GM12878 (cell line): ENCODE results near the gene SNAP23. TPM values are rescaled to one million over a fixed set of nuclear protein-coding genes. Genes with fewer than 3 reads are reported as not detected.

Experiments used
- ATAC-seq: fragments of 200-7000 bp; cut with Tn5 transposase; 3 replicates; pipeline ENCODE4 v1.9.1; 2020; ENCODE audit warnings: mild to moderate bottlenecking, moderate library complexity
- Bru-seq: library from RNA; stranded (reverse); fragments of 400-500 nt; gene quantifications from one replicate; lab custom pipeline; 2021; lab: Mats Ljungman, UMichigan
- BruChase-seq, 2 experiments: library from RNA; stranded (reverse); fragments of 400-500 nt; gene quantifications; one replicate each; lab custom pipeline; 2021; lab: Mats Ljungman, UMichigan
- BruUV-seq: library from RNA; stranded (reverse); fragments of 400-500 nt; replicated peaks from 2 replicates; lab custom pipeline; 2021; lab: Mats Ljungman, UMichigan
- CTCF ChIA-PET: fragments of 300-600 bp; sonication (Branson Sonifier 250); formaldehyde crosslinking; extraction: SDS; loops from one replicate; lab custom pipeline; 2021; ENCODE audit warnings: inconsistent platforms; lab: Yijun Ruan, JAX
- POLR2A ChIA-PET: fragments of 350-600 bp; formaldehyde crosslinking; extraction: SDS; loops from one replicate; lab custom pipeline; 2021; ENCODE audit warnings: inconsistent platforms; lab: Charles Lee
- RAD21 ChIA-PET: fragments of 300-600 bp; sonication (Branson Sonifier 250); formaldehyde crosslinking; loops from one replicate; lab custom pipeline; 2023; ENCODE audit warnings: antibody characterized with exemption; ENCODE audit not compliant: unreplicated experiment; lab: Charles Lee
- SMC1A ChIA-PET: fragments of 300-600 bp; sonication (Branson Sonifier 250); formaldehyde crosslinking; loops from one replicate; lab custom pipeline; 2023; ENCODE audit not compliant: unreplicated experiment, uncharacterized antibody; lab: Charles Lee
- DNase-seq: peaks from one replicate; pipeline ENCODE4 v3.0.0-alpha.2; 2011; ENCODE audit warnings: low read depth, low spot score
- FAIRE-seq: peaks from 3 replicates; lab custom pipeline; 2011; peaks lifted over from hg19 to GRCh38; lab: Jason Lieb, UNC
- H2AFZ ChIP-seq: 2 replicates; pipeline ENCODE4 v1.6.0; 2011; ENCODE audit warnings: low read depth, low read length, control low read depth; ENCODE audit not compliant: control insufficient read depth
- H3K27ac ChIP-seq: 2 replicates; pipeline ENCODE4 v1.5.1; 2011; ENCODE audit warnings: control low read depth; ENCODE audit not compliant: control insufficient read depth, insufficient read depth
- H3K27me3 ChIP-seq, 2 experiments: replicated peaks in 1 of 2; 2 replicates each; pipeline versions ENCODE4 v1.6.0 to v1.6.1; 2011; ENCODE audit warnings: low read length in 1 of 2; ENCODE audit not compliant: control insufficient read depth in 2 of 2, insufficient read depth in 2 of 2
- H3K36me3 ChIP-seq, 2 experiments: 2 replicates each; pipeline ENCODE4 v1.5.1; 2011; ENCODE audit warnings: low read length in 1 of 2; ENCODE audit not compliant: control insufficient read depth in 2 of 2, insufficient read depth in 2 of 2
- H3K4me1 ChIP-seq: 2 replicates; pipeline ENCODE4 v1.6.1; 2011; ENCODE audit warnings: mild to moderate bottlenecking, low read length, moderate library complexity, mixed read lengths; ENCODE audit not compliant: control insufficient read depth, insufficient read depth
- H3K4me2 ChIP-seq: 2 replicates; pipeline ENCODE4 v1.6.0; 2011; ENCODE audit warnings: control low read depth; ENCODE audit not compliant: control insufficient read depth, insufficient read depth
- H3K4me3 ChIP-seq: fragments of 200-600 bp; sonication (generic); 2 replicates; pipeline ENCODE4 v1.5.1; 2016
- H3K79me2 ChIP-seq: 2 replicates; pipeline ENCODE4 v1.6.0; 2011; ENCODE audit warnings: low read length; ENCODE audit not compliant: control insufficient read depth, insufficient read depth
- H3K9ac ChIP-seq: 2 replicates; pipeline ENCODE4 v1.8.0; 2011; ENCODE audit warnings: low read length, control low read depth, mixed read lengths; ENCODE audit not compliant: control insufficient read depth, insufficient read depth
- H3K9me3 ChIP-seq: replicated peaks from 3 replicates; pipeline ENCODE4 v1.5.1; 2011; ENCODE audit warnings: mild to moderate bottlenecking, low read length; ENCODE audit not compliant: control insufficient read depth, insufficient read depth
- H4K20me1 ChIP-seq: 2 replicates; pipeline ENCODE4 v1.6.0; 2011; ENCODE audit not compliant: control insufficient read depth, insufficient read depth
- CHD2 ChIP-seq: IDR thresholded peaks from 2 replicates; pipeline ENCODE4 v1.6.1; 2011; ENCODE audit warnings: low read depth, low read length, improper control_type of control experiment, borderline replicate concordance
- HDAC2 ChIP-seq: fragments of 200-600 bp; sonication (generic); IDR thresholded peaks from 2 replicates; pipeline ENCODE4 v1.6.1; 2017
- IKZF1 ChIP-seq: fragments of 450-650 bp; conservative IDR thresholded peaks from 2 replicates; pipeline ENCODE4 v1.6.1; 2017; ENCODE audit warnings: antibody characterized with exemption, mild to moderate bottlenecking
- MAX ChIP-seq: IDR thresholded peaks from 2 replicates; pipeline ENCODE4 v1.6.1; 2012; ENCODE audit warnings: low read depth, low read length, improper control_type of control experiment
- NFYA ChIP-seq: IDR thresholded peaks from 2 replicates; pipeline ENCODE4 v1.6.1; 2011; ENCODE audit warnings: low read depth, mild to moderate bottlenecking, low read length, improper control_type of control experiment, borderline replicate concordance
- NKRF ChIP-seq: fragments of 450-650 bp; conservative IDR thresholded peaks from 2 replicates; pipeline ENCODE4 v1.6.1; 2017; ENCODE audit warnings: mild to moderate bottlenecking, moderate library complexity
- NRF1 ChIP-seq: conservative IDR thresholded peaks from 2 replicates; pipeline ENCODE4 v1.6.1; 2011; ENCODE audit warnings: mild to moderate bottlenecking, low read depth, low read length, improper control_type of control experiment
- POLR2A ChIP-seq: IDR thresholded peaks from 2 replicates; pipeline ENCODE4 v1.6.1; 2011; ENCODE audit warnings: low read depth, mild to moderate bottlenecking, low read length
- POLR2AphosphoS2 ChIP-seq: IDR thresholded peaks from 2 replicates; pipeline ENCODE4 v1.6.1; 2011; ENCODE audit warnings: low read depth, mild to moderate bottlenecking, low read length, improper control_type of control experiment, moderate library complexity
- RAD21 ChIP-seq: IDR thresholded peaks from 2 replicates; pipeline ENCODE4 v1.6.1; 2011; ENCODE audit warnings: mild to moderate bottlenecking, low read depth, low read length, moderate library complexity; ENCODE audit not compliant: insufficient read depth
- TCF12 ChIP-seq: IDR thresholded peaks from 2 replicates; pipeline ENCODE4 v1.6.1; 2011; ENCODE audit warnings: low read depth, mild to moderate bottlenecking, low read length
- USF2 ChIP-seq: IDR thresholded peaks from 2 replicates; pipeline ENCODE4 v1.6.1; 2011; ENCODE audit warnings: low read depth, low read length, improper control_type of control experiment, borderline replicate concordance
- ZZZ3 ChIP-seq: IDR thresholded peaks from 2 replicates; pipeline ENCODE4 v1.6.1; 2011; ENCODE audit warnings: low read depth; ENCODE audit not compliant: control insufficient read depth, insufficient read length
- WGBS: methylation state at CpG from one replicate; pipeline ENCODE4 v1.1.6; 2016; ENCODE audit warnings: low lambda C conversion rate; ENCODE audit not compliant: insufficient replicate concordance, insufficient coverage; ENCODE audit errors: missing lambda C conversion rate; 5-methylcytosine and 5-hydroxymethylcytosine counted together
- in situ Hi-C: fragments of 300-500 bp; cut with MboI; formaldehyde crosslinking; loops from 9 replicates; pipeline ENCODE4 v1.14.3; 2018; ENCODE audit warnings: mixed read lengths
- intact Hi-C: fragments of 100-400 bp; cut with micrococcal nuclease; formaldehyde crosslinking; loops from one replicate; pipeline ENCODE4 v1.14.2; 2022; ENCODE audit not compliant: unreplicated experiment
- long read RNA-seq, 2 experiments: library from polyadenylated mRNA; unstranded; transcript quantifications; one replicate each; pipeline ENCODE4 v2.0.0, GENCODE V29; 2019 to 2020
- polyA minus RNA-seq, 3 experiments: library from RNA; depleted of rRNA, polyadenylated mRNA; stranded (reverse); fragments of >200 nt; gene quantifications; 2 replicates each; pipeline ENCODE4 v1.2.3, GENCODE V29; 2011
- polyA plus RNA-seq, 11 experiments: library from polyadenylated mRNA; depleted of rRNA in 4 of 11; unstranded in 6 of 11; stranded (reverse) in 5 of 11; fragments of >200 nt; fragmentation: Nextera tagmentation in 4 of 11; fragmentation: Illumina TruSeq in 1 of 11; extraction: Ambion mirVana in 4 of 11; extraction: Trizol in 1 of 11; gene quantifications; 1 replicate in 1 of 11; 2 replicates in 10 of 11; pipeline versions ENCODE4 v1.2.1 to v1.2.3, GENCODE V29; 2011 to 2016; ENCODE audit warnings: inconsistent platforms in 2 of 11, missing spikeins in 2 of 11, low read depth in 1 of 11
- total RNA-seq, 4 experiments: library from RNA; depleted of rRNA in 3 of 4; stranded (reverse); fragments of >200 nt in 3 of 4; fragmentation: Illumina TruSeq in 1 of 4; extraction: Trizol in 1 of 4; gene quantifications; 2 replicates each; pipeline versions ENCODE4 v1.2.1 to v1.2.3, GENCODE V29; 2013 to 2021

The SNAP23 gene
- total RNA-seq (2013; cell fraction: nucleolus; rRNA removed): 220 and 239 TPM in 2 replicates
- 51.9 and 65.2 TPM in 2 replicates for total RNA-seq (2014; rRNA removed)
- total RNA-seq (2014; rRNA removed; fragmentation: Illumina TruSeq; extraction: Trizol): 126 and 134 TPM in 2 replicates
- total RNA-seq (2021): 56.6 and 56.8 TPM in 2 replicates
- polyA plus RNA-seq (2011; ENCODE audit: low read depth): 41.7 TPM
- polyA plus RNA-seq (2011; rRNA removed): 90.8 and 147 TPM in 2 replicates
- 36.4 and 37.2 TPM in 2 replicates for polyA plus RNA-seq (2011; cell fraction: cytosol; rRNA removed)
- polyA plus RNA-seq (2011; cell fraction: nucleus; rRNA removed): 43.5 and 48.7 TPM in 2 replicates
- 88.0 and 119 TPM in 2 replicates for polyA plus RNA-seq (2012)
- polyA plus RNA-seq (2014; fragmentation: Illumina TruSeq; extraction: Trizol): 127 and 130 TPM in 2 replicates
- polyA plus RNA-seq (2014; fragmentation: Nextera tagmentation; extraction: Ambion mirVana): 10 to 100 TPM; 63.5 to 68.1 TPM
- polyA plus RNA-seq (2014; rRNA removed): 65.8 and 78.7 TPM in 2 replicates
- 10 to 100 TPM; 70.5 to 86.8 TPM for polyA plus RNA-seq (2016; fragmentation: Nextera tagmentation; extraction: Ambion mirVana)
- 34.4 and 39.9 TPM in 2 replicates for polyA minus RNA-seq (2011; rRNA and poly(A)+ RNA removed)
- 21.2 and 23.1 TPM in 2 replicates for polyA minus RNA-seq (2011; cell fraction: cytosol; rRNA and poly(A)+ RNA removed)
- polyA minus RNA-seq (2011; cell fraction: nucleus; rRNA and poly(A)+ RNA removed): 17.0 and 24.8 TPM in 2 replicates
- Bru-seq, nascent RNA: percentile 86 among the genes with signal in this experiment
- BruChase-seq, experiment 1, labeled RNA remaining after a 6-hour chase: percentile 94 among the genes with signal in this experiment
- percentile 89 among the genes with signal in this experiment for BruChase-seq, experiment 2, labeled RNA remaining after a 2-hour chase
- long read RNA-seq, experiment 1, transcript SNAP23-201 (8 exons, 2,687 nt): major isoform, 48 of 65 reads
- long read RNA-seq, experiment 1, partial matches to known transcripts: 6 of 65 reads
- long read RNA-seq, experiment 1, other reads (novel, unspliced or antisense): 5 of 65 reads
- long read RNA-seq, experiment 2, transcript SNAP23-202 (7 exons, 2,480 nt): minor isoform, 11 of 581 reads
- long read RNA-seq, experiment 2, transcript SNAP23-201 (8 exons, 2,687 nt): major isoform, 523 of 581 reads
- long read RNA-seq, experiment 2, partial matches to known transcripts: 13 of 581 reads
- long read RNA-seq, experiment 2, other reads (novel, unspliced or antisense): 29 of 581 reads

GRCh38 chr15:42495361-42496212 is at the start of gene SNAP23:
TSS of gene SNAP23 (plus strand) at chr15:42495634. CDS start at chr15:42511847, 16,213 bp downstream.
- ChIA-PET POLR2A (interaction anchor here (0.6 to 3.3 kb wide), 8 partner anchors 8 to 752 kb away, joined by 3 to 37 read pairs (median 5); partner anchors contain the start of genes HAUS2, LRRC57 and STARD9), RAD21 (interaction anchor here (1.1 to 2.9 kb wide), 4 partner anchors 9 to 154 kb away, joined by 3 to 13 read pairs (median 6); partner anchors contain the start of genes HAUS2 and LRRC57), SMC1A (interaction anchor here (1.5 to 3.3 kb wide), 2 partner anchors 9 to 10 kb away, joined by 3 to 21 read pairs; no protein-coding TSS in a partner anchor), CTCF (interaction anchor here (0.7 to 2.5 kb wide), 2 partner anchors 9 to 10 kb away, joined by 4 to 10 read pairs; no protein-coding TSS in a partner anchor)
- peak; percentile 95 for ATAC-seq
- TSS peak; percentile 83 for BruUV-seq
- Histone ChIP-seq H3K4me3 (peak within 1 kb of the TSS; percentile 83), H3K9ac (peak within 1 kb of the TSS; percentile 77), H4K20me1 (no peaks in the 10 kb centered on the region), H3K79me2 (peaks cover 54% of the 10 kb centered on the region), H2AFZ (peak within 1 kb of the TSS; percentile 97), H3K9me3 (no peaks in the 10 kb centered on the region), H3K4me1 (peaks cover 34% of the 10 kb centered on the region), H3K27me3 (no peaks in the 10 kb centered on the region), H3K4me2 (peak within 1 kb of the TSS; percentile 88), H3K27ac (peak within 1 kb of the TSS; percentile 52), H3K36me3 (no peaks in the 10 kb centered on the region)
- intact Hi-C loops: no loop called here
- DNase-seq: peak; percentile 61
- peak; percentile 56 for FAIRE-seq
- under 1% methylated on average over 42 of the region's 43 CpGs for WGBS
- in situ Hi-C loops: no loop called here
- TF ChIP-seq POLR2AphosphoS2 (peak; percentile 50; the same call in 1 of the 2 replicates), MAX (peak; percentile 72; the same call in 1 of the 2 replicates), NFYA (no peak), ZZZ3 (no peak), HDAC2 (no peak), CHD2 (peak; percentile 53; the same call in 1 of the 2 replicates), USF2 (no peak; the same call in 1 of the 2 replicates), NKRF (peak; percentile 58), TCF12 (no peak), NRF1 (peak; percentile 93), IKZF1 (peak; percentile 73), RAD21 (no peak), POLR2A (peak; percentile 89)
